ENCODE data around the gene STC2. TPM values are rescaled to one million over a fixed set of nuclear protein-coding genes. Genes with fewer than 3 reads are reported as not detected.
A peak's percentile ranks its signal among the peaks of the same experiment; 100 is the strongest.

STC2 gene
- total and polyA plus RNA-seq, 2 of the 8 experiments (the other 6 are each of a cell fraction or from before 2014, with no cell fraction given): 26.4 to 53.1 TPM

GRCh38 chr5:173283318-173284288, 44.6 kb downstream of the STC2 start (continued):
- 0 out of 4 replicates have a peak, but pooled peaks of 1 of the 2 experiments have one; percentile 24 for TF ChIP-seq SIN3A (conservative IDR thresholded peaks at IDR 0.05 in 1 of 2, IDR thresholded peaks at IDR 0.05 in 1 of 2; ENCODE audit: low read depth in 1 of 2, low read length in 2 of 2)
- TF ChIP-seq HDAC6 (IDR thresholded peaks at IDR 0.05; ENCODE audit: low read depth, low read length): no peak
- TF ChIP-seq SUZ12 (IDR thresholded peaks at IDR 0.05; ENCODE audit: low read length): peak; percentile 29; the same call in 1 of the 2 replicates
- TF ChIP-seq EP300 (IDR thresholded peaks at IDR 0.05; ENCODE audit: borderline replicate concordance in 1 of 2, low read depth in 2 of 2, low read length in 2 of 2): no peak
- TF ChIP-seq, protein P1, sequence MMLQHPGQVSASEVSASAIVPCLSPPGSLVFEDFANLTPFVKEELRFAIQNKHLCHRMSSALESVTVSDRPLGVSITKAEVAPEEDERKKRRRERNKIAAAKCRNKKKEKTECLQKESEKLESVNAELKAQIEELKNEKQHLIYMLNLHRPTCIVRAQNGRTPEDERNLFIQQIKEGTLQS (IDR thresholded peaks at IDR 0.05; ENCODE audit: insufficient read depth, low read depth, low read length): 0 out of 2 replicates have a peak, but pooled peaks have one; percentile 31
- no peak for TF ChIP-seq CHD2 (IDR thresholded peaks at IDR 0.05; ENCODE audit: low read length)
- TF ChIP-seq TEAD4 (IDR thresholded peaks at IDR 0.05; ENCODE audit: low read depth, low read length): no peak
